B cell (primary cell): Measurements from ENCODE around the gene RMDN2. TPM values are rescaled to one million over a fixed set of nuclear protein-coding genes. Genes with fewer than 3 reads are reported as not detected.

ENCODE experiments used
- ATAC-seq: fragments of 200-7000 bp; cut with Tn5 transposase; one replicate; pipeline ENCODE4 v1.10.0; 2021; ENCODE audit warnings: low read depth, mild to moderate bottlenecking, moderate number of reproducible peaks, moderate library complexity
- CTCF ChIA-PET: fragments of 350-600 bp; sonication (Branson Sonifier 250); formaldehyde crosslinking; loops from one replicate; lab custom pipeline; 2021; ENCODE audit warnings: antibody characterized with exemption, inconsistent platforms; lab: Charles Lee
- POLR2A ChIA-PET: fragments of 350-600 bp; sonication (Branson Sonifier 250); formaldehyde crosslinking; loops from one replicate; lab custom pipeline; 2021; ENCODE audit warnings: antibody characterized with exemption; lab: Charles Lee
- DNase-seq: peaks from one replicate; pipeline ENCODE4 v3.0.0; 2013
- H2AFZ ChIP-seq: 2 replicates; pipeline ENCODE4 v1.6.1; 2012; ENCODE audit warnings: mild to moderate bottlenecking, low read depth, low read length; ENCODE audit not compliant: insufficient read depth, poor library complexity, severe bottlenecking
- H3K27ac ChIP-seq, 2 donors: 1 replicate in 1 of 2; 2 replicates in 1 of 2; pipeline ENCODE4 v1.5.1; 2012 to 2013; ENCODE audit warnings: low read length in 2 of 2, mild to moderate bottlenecking in 2 of 2, moderate library complexity in 1 of 2
- H3K27me3 ChIP-seq, 4 experiments: fragments of 200-600 bp in 1 of 4; sonication (generic) in 1 of 4; replicated peaks in 1 of 4; 1 replicate in 2 of 4; 2 replicates in 2 of 4; pipeline versions ENCODE4 v1.6.1 to v1.7.0; 2013 to 2016; ENCODE audit warnings: low read length in 3 of 4, mild to moderate bottlenecking in 2 of 4, mixed read lengths in 1 of 4, moderate library complexity in 1 of 4; ENCODE audit not compliant: insufficient read depth in 4 of 4, control insufficient read depth in 3 of 4; ENCODE audit errors: control extremely low read depth in 1 of 4
- H3K36me3 ChIP-seq, 2 experiments: replicated peaks in 1 of 2; 1 replicate in 1 of 2; 2 replicates in 1 of 2; pipeline versions ENCODE4 v1.6.1 to v1.7.1; 2013; ENCODE audit warnings: low read length in 1 of 2; ENCODE audit not compliant: insufficient read depth in 2 of 2, control insufficient read depth in 1 of 2; ENCODE audit errors: control extremely low read depth in 1 of 2, extremely low read depth in 1 of 2
- H3K4me1 ChIP-seq, 2 donors: fragments of 200-600 bp in 1 of 2; sonication (generic) in 1 of 2; 1 replicate in 1 of 2; 2 replicates in 1 of 2; pipeline versions ENCODE4 v1.5.1 to v1.6.1; 2013 to 2017; ENCODE audit warnings: low read length in 2 of 2; ENCODE audit not compliant: control insufficient read depth in 2 of 2, insufficient read depth in 2 of 2
- H3K4me2 ChIP-seq: replicated peaks from 2 replicates; pipeline ENCODE3; 2012; ENCODE audit warnings: mild to moderate bottlenecking, low read depth, low read length; ENCODE audit not compliant: poor library complexity, severe bottlenecking
- H3K4me3 ChIP-seq, 5 experiments: fragments of 200-600 bp in 1 of 5; sonication (generic) in 1 of 5; 1 replicate in 3 of 5; 2 replicates in 2 of 5; pipeline versions ENCODE4 v1.5.1 to v1.7.0; 2011 to 2016; ENCODE audit warnings: low read length in 4 of 5, mild to moderate bottlenecking in 4 of 5, low read depth in 2 of 5, control low read depth in 1 of 5, moderate library complexity in 1 of 5; ENCODE audit not compliant: insufficient read depth in 1 of 5; ENCODE audit errors: control extremely low read depth in 1 of 5, extremely low read depth in 1 of 5
- H3K79me2 ChIP-seq: fragments of 200-600 bp; sonication (generic); one replicate; pipeline ENCODE4 v1.6.0; 2016; ENCODE audit warnings: low read length; ENCODE audit not compliant: control insufficient read depth, insufficient read depth
- H3K9ac ChIP-seq: fragments of 200-600 bp; sonication (generic); 2 replicates; pipeline ENCODE4 v1.6.1; 2017; ENCODE audit warnings: mild to moderate bottlenecking, low read length, moderate library complexity
- H3K9me3 ChIP-seq, 3 donors: one replicate each; pipeline versions ENCODE4 v1.6.1 to v1.7.1; 2013; ENCODE audit warnings: low read length in 2 of 3; ENCODE audit not compliant: control insufficient read depth in 2 of 3, insufficient read depth in 1 of 3; ENCODE audit errors: control extremely low read depth in 1 of 3
- H4K20me1 ChIP-seq: 2 replicates; pipeline ENCODE4 v1.6.0; 2012; ENCODE audit warnings: mild to moderate bottlenecking, low read length; ENCODE audit not compliant: insufficient read depth, control insufficient read depth, poor library complexity, severe bottlenecking
- H3K27ac Mint-ChIP-seq: one replicate; pipeline ENCODE4 v1.8.0; 2021; ENCODE audit warnings: mixed read lengths
- H3K27me3 Mint-ChIP-seq: one replicate; pipeline ENCODE4 v1.8.0; 2021; ENCODE audit warnings: mixed read lengths
- H3K4me1 Mint-ChIP-seq: one replicate; pipeline ENCODE4 v1.8.0; 2021; ENCODE audit warnings: mixed read lengths
- H3K4me3 Mint-ChIP-seq: one replicate; pipeline ENCODE4 v1.8.0; 2021; ENCODE audit warnings: mixed read lengths
- H3K9me3 Mint-ChIP-seq: one replicate; pipeline ENCODE4 v1.8.0; 2022; ENCODE audit warnings: mixed read lengths; ENCODE audit not compliant: insufficient read depth
- EZH2 ChIP-seq: IDR thresholded peaks from 2 replicates; pipeline ENCODE4 v1.6.1; 2012; ENCODE audit warnings: borderline replicate concordance, low read depth, mild to moderate bottlenecking, moderate library complexity, low read length; ENCODE audit not compliant: insufficient read depth, poor library complexity, severe bottlenecking
- WGBS: methylation state at CpG from one replicate; pipeline ENCODE4 v1.1.5; 2013; ENCODE audit warnings: missing lambda C conversion rate; ENCODE audit not compliant: insufficient coverage; 5-methylcytosine and 5-hydroxymethylcytosine counted together
- intact Hi-C: fragments of 100-400 bp; cut with micrococcal nuclease; formaldehyde crosslinking; loops from one replicate; pipeline ENCODE4 v1.10.0; 2022
- polyA plus RNA-seq: library from polyadenylated mRNA; depleted of rRNA; stranded (reverse); fragments of >200 nt; gene quantifications from 2 replicates; pipeline ENCODE4 v1.2.3, GENCODE V29; 2012
- total RNA-seq, 2 donors: library from RNA; stranded (reverse); fragments of 120-200 nt in 1 of 2; gene quantifications; 1 replicate in 1 of 2; 2 replicates in 1 of 2; pipeline versions ENCODE4 v1.2.3 to v1.2.4, GENCODE V29; 2013 to 2022
- TF ChIP-seq, protein P1 (sequence below): fragments of 200-600 bp; IDR thresholded peaks from one replicate; pipeline ENCODE4 v1.8.0; 2022; ENCODE audit warnings: antibody characterized with exemption, mild to moderate bottlenecking

Gene RMDN2
- total and polyA plus RNA-seq, 2 donors (not counting 1 experiment from before 2014, with no cell fraction given): 6.4 to 6.6 TPM

DNA sequence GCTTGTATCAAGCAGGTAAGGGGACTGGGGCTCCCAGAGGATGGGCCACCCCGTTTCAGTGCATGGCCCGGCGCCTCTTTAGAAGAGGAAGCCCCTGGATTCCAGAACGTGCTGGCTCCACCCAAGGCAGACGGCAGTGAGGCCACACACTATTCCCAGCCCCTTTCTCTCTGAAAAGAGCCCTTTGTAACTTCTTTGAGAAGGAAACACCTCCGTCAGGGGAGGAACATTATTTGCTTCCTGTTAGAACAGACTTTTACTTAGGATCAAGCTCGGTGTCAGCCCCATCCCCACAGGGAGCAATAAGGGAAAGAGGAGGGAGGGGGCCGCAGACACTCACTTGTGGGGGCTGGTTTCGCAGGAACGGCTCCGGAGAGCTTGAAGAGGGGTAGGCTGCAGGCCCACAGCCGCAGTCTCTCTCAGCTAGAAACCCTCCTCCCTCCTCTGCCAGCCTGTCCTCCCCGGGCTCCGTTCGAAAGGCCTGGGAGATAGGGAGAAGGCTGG is 49.6 kb upstream of the RMDN2 start:
- 46% methylated on average over 5 of the region's 15 CpGs for WGBS
- Mint-ChIP-seq H3K27me3 (peaks cover 18% of the 10 kb centered on the region), H3K9me3 (no peaks in the 10 kb centered on the region), H3K4me3 (no peak overlapping the region), H3K27ac (no peak overlapping the region), H3K4me1 (no peaks in the 10 kb centered on the region)
- Histone ChIP-seq H3K79me2 (no peaks in the 10 kb centered on the region), H3K4me1 (no peaks in the 10 kb centered on the region), H3K9ac (no peak overlapping the region), H3K27ac (no peak overlapping the region), H4K20me1 (no peaks in the 10 kb centered on the region), H3K4me2 (no peak overlapping the region), H2AFZ (no peak overlapping the region), H3K4me3 (no peak overlapping the region), H3K9me3 (no peaks in the 10 kb centered on the region), H3K36me3 (no peaks in the 10 kb centered on the region), H3K27me3 (peaks cover 0 to 5% (median 2%) of the 10 kb centered on the region in 4 experiments)
- TF ChIP-seq EZH2: no peak
- TF ChIP-seq, protein P1, sequence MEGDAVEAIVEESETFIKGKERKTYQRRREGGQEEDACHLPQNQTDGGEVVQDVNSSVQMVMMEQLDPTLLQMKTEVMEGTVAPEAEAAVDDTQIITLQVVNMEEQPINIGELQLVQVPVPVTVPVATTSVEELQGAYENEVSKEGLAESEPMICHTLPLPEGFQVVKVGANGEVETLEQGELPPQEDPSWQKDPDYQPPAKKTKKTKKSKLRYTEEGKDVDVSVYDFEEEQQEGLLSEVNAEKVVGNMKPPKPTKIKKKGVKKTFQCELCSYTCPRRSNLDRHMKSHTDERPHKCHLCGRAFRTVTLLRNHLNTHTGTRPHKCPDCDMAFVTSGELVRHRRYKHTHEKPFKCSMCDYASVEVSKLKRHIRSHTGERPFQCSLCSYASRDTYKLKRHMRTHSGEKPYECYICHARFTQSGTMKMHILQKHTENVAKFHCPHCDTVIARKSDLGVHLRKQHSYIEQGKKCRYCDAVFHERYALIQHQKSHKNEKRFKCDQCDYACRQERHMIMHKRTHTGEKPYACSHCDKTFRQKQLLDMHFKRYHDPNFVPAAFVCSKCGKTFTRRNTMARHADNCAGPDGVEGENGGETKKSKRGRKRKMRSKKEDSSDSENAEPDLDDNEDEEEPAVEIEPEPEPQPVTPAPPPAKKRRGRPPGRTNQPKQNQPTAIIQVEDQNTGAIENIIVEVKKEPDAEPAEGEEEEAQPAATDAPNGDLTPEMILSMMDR: no peak
- intact Hi-C loops: loop anchor here (5.0 kb wide), 1 partner anchor 708 kb away; no protein-coding TSS in a partner anchor
- POLR2A ChIA-PET: no interaction called here
- no peak for DNase-seq
- CTCF ChIA-PET: interaction anchor here (0.7 to 9.6 kb wide), 11 partner anchors 10 to 707 kb away, joined by 3 to 147 read pairs (median 20); no protein-coding TSS in a partner anchor
- ATAC-seq: no peak

DNA sequence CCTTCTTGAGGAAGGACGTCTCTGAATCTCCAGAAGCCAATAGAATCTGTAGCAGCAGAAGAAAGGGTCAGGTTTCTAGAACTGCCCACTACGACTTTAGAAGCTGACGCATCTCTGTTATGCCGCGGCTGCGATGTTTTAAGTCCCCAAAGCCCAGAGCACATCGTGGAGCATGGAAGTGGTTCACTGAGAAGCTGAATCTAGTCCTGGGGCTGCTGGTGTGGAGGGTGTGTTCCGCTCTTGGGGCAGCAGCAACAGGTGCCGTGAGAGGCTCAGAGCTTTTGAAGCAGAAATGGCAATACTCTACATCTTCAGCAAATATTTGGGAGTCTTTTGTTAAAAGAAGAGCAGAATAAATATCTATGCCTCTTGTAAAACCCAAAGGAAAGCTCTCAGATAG is 48.9 kb upstream of the RMDN2 start:
- Histone ChIP-seq H3K4me2 (no peak overlapping the region), H3K9ac (no peak overlapping the region), H3K4me1 (no peaks in the 10 kb centered on the region), H3K27me3 (peaks cover 0 to 6% (median 2%) of the 10 kb centered on the region in 4 experiments), H3K9me3 (no peaks in the 10 kb centered on the region), H3K4me3 (no peak overlapping the region), H3K79me2 (no peaks in the 10 kb centered on the region), H4K20me1 (no peaks in the 10 kb centered on the region), H2AFZ (no peak overlapping the region), H3K36me3 (no peaks in the 10 kb centered on the region), H3K27ac (no peak overlapping the region)
- H3K27ac Mint-ChIP-seq: no peak overlapping the region
- H3K27me3 Mint-ChIP-seq: peaks cover 23% of the 10 kb centered on the region
- WGBS: 97% methylated on average over 7 of the region's 9 CpGs
- DNase-seq (no peak), ATAC-seq (no peak)
- POLR2A ChIA-PET: no interaction called here
- H3K4me3 Mint-ChIP-seq: no peak overlapping the region
- H3K9me3 Mint-ChIP-seq: no peaks in the 10 kb centered on the region
- no peak for TF ChIP-seq EZH2
- TF ChIP-seq, protein P1: no peak
- H3K4me1 Mint-ChIP-seq: no peaks in the 10 kb centered on the region
- CTCF ChIA-PET: interaction anchor here (0.7 to 9.6 kb wide), 15 partner anchors 11 to 1296 kb away, joined by 3 to 147 read pairs (median 9); no protein-coding TSS in a partner anchor
- intact Hi-C loops: loop anchor here (2.0 to 5.0 kb wide), 2 partner anchors 709 to 1095 kb away; no protein-coding TSS in a partner anchor
